SK-N-MC (cell line): Measurements from ENCODE around the gene CFAP299.
"Not testable (repeated sequence)": the region's sequence is repeated elsewhere in the genome, so short reads cannot be mapped to it uniquely, and the experiment has no call there.

Experiments used
- DNase-seq: peaks from one replicate; pipeline ENCODE4 v3.0.0-alpha.2; 2011; ENCODE audit warnings: low read depth, low spot score
- H3K27ac ChIP-seq: fragments of 200-600 bp; sonication (generic); 2 replicates; pipeline ENCODE4 v1.5.1; 2016; ENCODE audit warnings: mixed run types
- H3K36me3 ChIP-seq: fragments of 200-600 bp; sonication (generic); 2 replicates; pipeline ENCODE4 v1.6.1; 2017; ENCODE audit warnings: antibody characterized with exemption, low read length, mixed read lengths; ENCODE audit not compliant: insufficient read depth
- H3K4me3 ChIP-seq: fragments of 200-600 bp; sonication (generic); 2 replicates; pipeline ENCODE4 v1.5.1; 2016
- H3K9ac ChIP-seq: fragments of 200-600 bp; sonication (generic); 2 replicates; pipeline ENCODE4 v1.8.0; 2017; ENCODE audit warnings: mixed run types, mixed read lengths; ENCODE audit not compliant: insufficient read length
- H3K9me3 ChIP-seq: fragments of 200-600 bp; sonication (generic); 2 replicates; pipeline ENCODE4 v1.6.1; 2017; ENCODE audit warnings: low read depth, mild to moderate bottlenecking, antibody characterized with exemption, low read length, moderate library complexity, mixed read lengths
- EZH2 ChIP-seq: fragments of 200-600 bp; sonication (generic); IDR thresholded peaks from one replicate; pipeline ENCODE4 v1.6.1; 2017; ENCODE audit warnings: antibody characterized with exemption
- FOXP2 ChIP-seq: optimal IDR thresholded peaks from 2 replicates; pipeline ENCODE3; 2011; ENCODE audit warnings: mild to moderate bottlenecking, moderate library complexity; ENCODE audit not compliant: insufficient read depth; ENCODE audit errors: extremely low read length, control extremely low read depth
- POLR2AphosphoS5 ChIP-seq: IDR thresholded peaks from 2 replicates; pipeline ENCODE4 v1.6.1; 2012; ENCODE audit warnings: mild to moderate bottlenecking, low read depth, low read length, borderline replicate concordance

CFAP299 gene

DNA sequence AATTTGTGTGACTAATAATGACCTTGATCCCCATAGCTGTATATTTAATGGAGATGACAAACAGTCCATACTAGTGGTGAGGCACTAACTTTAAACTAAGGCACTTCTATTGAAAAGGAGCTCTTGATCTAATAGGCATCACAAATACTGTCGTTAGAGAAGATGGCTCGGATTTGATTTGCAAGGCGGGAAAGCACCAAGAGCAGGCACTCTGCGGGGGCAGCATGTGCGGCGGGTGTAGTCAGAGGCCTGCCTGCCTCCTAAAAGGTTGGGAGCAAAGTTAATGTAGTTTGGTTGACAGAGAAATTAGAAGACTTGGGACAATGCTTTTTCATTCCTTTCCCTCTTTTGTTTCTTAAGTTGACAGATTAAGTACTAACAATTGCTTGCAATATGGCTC, 278.8 kb downstream of the CFAP299 start:
- Histone ChIP-seq H3K4me3 (no peak overlapping the region), H3K36me3 (no peaks in the 10 kb centered on the region), H3K27ac (no peak overlapping the region), H3K9me3 (no peaks in the 10 kb centered on the region), H3K9ac (no peak overlapping the region)
- TF ChIP-seq FOXP2: no peak
- TF ChIP-seq EZH2: no peak
- DNase-seq: no peak

DNA sequence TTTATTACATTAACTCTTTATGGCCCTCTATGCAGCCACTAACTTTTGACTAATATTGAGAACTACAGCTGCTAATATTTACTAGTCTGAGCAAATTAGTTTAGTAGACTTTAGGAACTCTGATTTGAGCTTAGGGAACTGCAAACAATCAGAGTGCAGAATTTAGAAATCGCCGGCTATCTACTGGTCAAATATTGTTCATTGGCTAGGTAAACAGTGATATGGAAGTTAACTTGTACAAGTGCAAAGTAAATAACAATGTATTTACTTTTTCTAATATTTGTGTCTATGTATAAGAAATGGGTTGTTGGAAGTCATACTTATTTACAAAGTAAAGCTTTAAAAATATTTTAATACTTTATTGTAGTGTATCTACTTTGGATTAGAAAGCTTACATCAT, 279.6 kb downstream of the CFAP299 start:
- Histone ChIP-seq H3K4me3 (no peak overlapping the region), H3K27ac (no peak overlapping the region), H3K36me3 (no peaks in the 10 kb centered on the region), H3K9me3 (no peaks in the 10 kb centered on the region), H3K9ac (no peak overlapping the region)
- TF ChIP-seq POLR2AphosphoS5 (no peak), FOXP2 (no peak), EZH2 (no peak)
- DNase-seq: no peak

DNA sequence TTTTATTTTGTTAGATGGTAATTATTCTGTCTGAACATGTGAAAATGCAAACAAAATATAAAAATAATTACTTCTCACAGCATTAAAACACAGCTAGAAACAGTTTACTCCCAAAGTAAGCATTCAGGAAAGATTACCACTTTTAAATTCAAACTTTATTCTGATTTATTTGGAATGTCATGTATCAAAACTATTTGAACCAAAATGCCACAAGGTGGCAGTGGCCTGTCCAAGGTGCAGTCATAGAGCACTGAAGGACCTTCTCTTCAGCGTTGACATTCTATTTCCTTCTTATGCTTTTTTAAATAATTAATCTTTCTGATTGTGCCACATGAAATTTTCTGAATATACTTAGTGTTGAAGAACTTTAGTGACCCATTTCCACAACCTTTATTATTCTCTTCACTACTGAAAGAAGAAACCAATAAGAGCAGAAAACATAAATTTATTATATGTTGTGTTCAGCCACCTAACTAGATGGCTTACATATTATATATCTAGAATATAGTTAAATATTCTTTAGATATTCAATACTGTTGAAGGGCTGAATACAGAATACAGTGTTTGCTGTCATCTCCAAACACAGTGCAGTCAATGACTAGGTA, 283.6 kb downstream of the CFAP299 start:
- H3K27ac ChIP-seq: no peak overlapping the region
- H3K36me3 ChIP-seq: no peaks in the 10 kb centered on the region
- no peak overlapping the region for H3K4me3 ChIP-seq
- DNase-seq: no peak
- TF ChIP-seq FOXP2 (no peak), EZH2 (no peak), POLR2AphosphoS5 (no peak)
- H3K9ac ChIP-seq: no peak overlapping the region
- no peaks in the 10 kb centered on the region for H3K9me3 ChIP-seq

DNA sequence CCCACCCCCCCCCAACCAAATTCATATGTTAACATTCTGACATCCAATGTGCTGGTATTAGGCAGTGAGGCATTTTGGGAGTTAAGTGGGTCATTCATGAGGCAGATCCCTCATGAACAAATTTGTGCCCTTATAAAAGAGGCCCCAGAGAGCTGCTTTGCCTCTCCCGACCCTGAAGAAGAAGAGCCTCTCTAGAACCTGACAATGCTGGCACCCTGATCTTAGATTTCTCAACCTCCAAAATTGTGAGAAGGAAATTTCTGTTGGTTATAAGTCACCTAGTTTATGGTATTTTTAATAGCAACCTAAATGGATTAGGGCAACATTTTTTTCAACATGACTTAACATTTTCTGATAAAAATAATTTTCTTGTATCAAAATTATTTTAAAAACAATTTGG, 296.3 kb downstream of the CFAP299 start:
- Histone ChIP-seq H3K9ac (no peak overlapping the region), H3K9me3 (no peaks in the 10 kb centered on the region), H3K4me3 (no peak overlapping the region), H3K27ac (no peak overlapping the region), H3K36me3 (no peaks in the 10 kb centered on the region)
- DNase-seq: no peak
- TF ChIP-seq EZH2 (no peak), FOXP2 (no peak), POLR2AphosphoS5 (no peak)

DNA sequence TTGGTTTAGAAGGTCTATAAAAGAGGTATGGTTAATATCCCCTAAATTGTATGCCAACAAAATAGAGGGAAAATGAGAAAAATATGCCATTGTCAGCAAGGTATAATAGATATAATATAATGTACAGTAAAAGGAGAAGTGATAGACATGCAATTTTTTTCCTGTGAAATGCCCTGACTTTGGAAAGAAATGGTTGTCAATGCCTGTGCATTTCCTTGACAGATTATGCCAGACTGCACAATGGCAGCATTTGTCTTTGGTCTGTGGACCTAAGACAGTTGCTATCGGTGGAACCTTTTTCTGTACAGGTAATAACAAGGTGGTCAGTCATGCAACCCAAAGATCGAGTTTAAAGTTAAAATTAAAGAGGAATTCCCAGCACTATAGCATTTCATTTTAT, 301.7 kb downstream of the CFAP299 start:
- TF ChIP-seq POLR2AphosphoS5 (no peak), FOXP2 (no peak), EZH2 (no peak)

GRCh38 chr4:80646061-80646460, 310.5 kb downstream of the CFAP299 start:
- H3K9ac ChIP-seq: no peak overlapping the region
- no peak overlapping the region for H3K27ac ChIP-seq
- no peak for TF ChIP-seq FOXP2
- TF ChIP-seq EZH2: no peak
- no peak for TF ChIP-seq POLR2AphosphoS5
- H3K4me3 ChIP-seq: no peak overlapping the region
- DNase-seq: no peak
- no peaks in the 10 kb centered on the region for H3K36me3 ChIP-seq
- no peaks in the 10 kb centered on the region for H3K9me3 ChIP-seq

More for the DNA sequence above, 301.7 kb downstream of the CFAP299 start:
- no peak for DNase-seq
- no peak overlapping the region for H3K4me3 ChIP-seq
- no peaks in the 10 kb centered on the region for H3K9me3 ChIP-seq
- H3K36me3 ChIP-seq: no peaks in the 10 kb centered on the region
- no peak overlapping the region for H3K9ac ChIP-seq
- no peak overlapping the region for H3K27ac ChIP-seq

DNA sequence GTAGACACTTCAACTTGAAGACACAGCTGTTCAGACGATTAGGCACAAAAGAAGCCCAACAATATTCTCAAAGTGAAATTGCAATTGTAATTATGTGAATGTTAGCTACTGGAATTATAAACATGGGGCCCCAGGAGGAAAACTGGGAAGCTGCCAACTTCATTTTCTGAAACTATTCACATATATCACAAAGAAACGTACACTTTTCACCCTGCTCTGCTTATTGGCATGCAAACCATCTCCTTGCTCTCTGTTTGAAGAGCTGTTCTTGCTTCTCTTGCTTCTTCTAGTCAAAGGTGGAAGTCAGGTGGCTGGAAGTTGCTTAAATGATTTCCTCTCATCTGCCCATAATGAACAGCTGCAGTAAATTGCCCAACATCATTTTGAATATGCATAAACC, 320.1 kb downstream of the CFAP299 start:
- DNase-seq: peak; percentile 32
- no peaks in the 10 kb centered on the region for H3K9me3 ChIP-seq
- TF ChIP-seq FOXP2: no peak
- H3K4me3 ChIP-seq: peak overlapping the region; percentile 18; the same call in 1 of the 2 replicates
- H3K9ac ChIP-seq: no peak overlapping the region
- peak overlapping the region; percentile 1; the same call in 1 of the 2 replicates for H3K27ac ChIP-seq
- no peaks in the 10 kb centered on the region for H3K36me3 ChIP-seq

DNA sequence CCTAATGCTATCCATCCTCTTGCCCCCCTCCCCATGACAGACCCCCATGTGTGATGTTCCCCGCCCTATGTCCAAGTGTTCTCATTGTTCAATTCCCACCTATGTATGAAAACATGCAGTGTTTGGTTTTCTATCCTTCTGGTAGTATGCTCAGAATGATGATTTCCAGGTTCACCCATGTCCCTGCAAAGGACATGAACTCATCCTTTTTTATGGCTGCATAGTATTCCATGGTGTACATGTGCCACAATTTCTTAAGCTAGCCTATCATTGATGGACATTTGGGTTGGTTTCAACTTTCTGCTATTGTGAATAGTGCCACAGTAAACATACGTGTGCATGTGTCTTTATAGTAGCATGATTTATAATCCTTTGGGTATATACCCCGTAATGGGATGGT, 334.6 kb downstream of the CFAP299 start:
- H3K4me3 ChIP-seq, H3K9me3 ChIP-seq, H3K36me3 ChIP-seq, H3K9ac ChIP-seq, DNase-seq, H3K27ac ChIP-seq: not testable (repeated sequence)

- H3K9ac ChIP-seq: no peak overlapping the region
- H3K27ac ChIP-seq: no peak overlapping the region
- H3K36me3 ChIP-seq: no peaks in the 10 kb centered on the region
- H3K9me3 ChIP-seq: no peaks in the 10 kb centered on the region
- no peak overlapping the region for H3K4me3 ChIP-seq
- TF ChIP-seq FOXP2 (no peak), EZH2 (no peak), POLR2AphosphoS5 (no peak)
- DNase-seq: no peak
These were observed 342.9 kb downstream of the CFAP299 start for GRCh38 chr4:80678413-80678812.
